ENCODE measurements around the gene SGF29. TPM values are rescaled to one million over a fixed set of nuclear protein-coding genes. Genes with fewer than 3 reads are reported as not detected.
A peak's percentile ranks its signal among the peaks of the same experiment; 100 is the strongest.
"Not testable (repeated sequence)": the region's sequence is repeated elsewhere in the genome, so short reads cannot be mapped to it uniquely, and the experiment has no call there.

SGF29 gene
- total and polyA plus RNA-seq, 9 donors = 28.5 to 59.8 (median 42.5) TPM

DNA sequence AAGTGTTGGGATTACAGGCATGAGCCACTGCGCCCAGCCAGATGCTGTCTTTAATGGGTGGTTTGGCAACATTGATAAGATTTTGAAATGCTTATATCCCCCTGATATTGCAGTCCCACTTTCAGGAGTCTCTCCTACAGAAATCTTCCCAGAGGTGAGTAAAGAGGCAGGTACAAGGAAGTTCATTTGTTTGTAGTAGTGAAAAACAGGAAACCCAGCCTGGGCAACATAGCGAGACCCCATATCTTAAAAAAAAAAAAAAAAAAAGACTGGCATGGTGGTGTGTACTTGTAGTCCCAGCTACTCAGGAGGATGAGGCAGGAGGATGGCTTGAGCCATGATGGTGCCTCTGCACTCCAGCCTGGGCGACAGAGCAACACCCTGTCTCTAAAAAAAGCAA, 8.7 kb upstream of the SGF29 start:
- TF ChIP-seq, protein P1, sequence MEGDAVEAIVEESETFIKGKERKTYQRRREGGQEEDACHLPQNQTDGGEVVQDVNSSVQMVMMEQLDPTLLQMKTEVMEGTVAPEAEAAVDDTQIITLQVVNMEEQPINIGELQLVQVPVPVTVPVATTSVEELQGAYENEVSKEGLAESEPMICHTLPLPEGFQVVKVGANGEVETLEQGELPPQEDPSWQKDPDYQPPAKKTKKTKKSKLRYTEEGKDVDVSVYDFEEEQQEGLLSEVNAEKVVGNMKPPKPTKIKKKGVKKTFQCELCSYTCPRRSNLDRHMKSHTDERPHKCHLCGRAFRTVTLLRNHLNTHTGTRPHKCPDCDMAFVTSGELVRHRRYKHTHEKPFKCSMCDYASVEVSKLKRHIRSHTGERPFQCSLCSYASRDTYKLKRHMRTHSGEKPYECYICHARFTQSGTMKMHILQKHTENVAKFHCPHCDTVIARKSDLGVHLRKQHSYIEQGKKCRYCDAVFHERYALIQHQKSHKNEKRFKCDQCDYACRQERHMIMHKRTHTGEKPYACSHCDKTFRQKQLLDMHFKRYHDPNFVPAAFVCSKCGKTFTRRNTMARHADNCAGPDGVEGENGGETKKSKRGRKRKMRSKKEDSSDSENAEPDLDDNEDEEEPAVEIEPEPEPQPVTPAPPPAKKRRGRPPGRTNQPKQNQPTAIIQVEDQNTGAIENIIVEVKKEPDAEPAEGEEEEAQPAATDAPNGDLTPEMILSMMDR (IDR thresholded peaks at IDR 0.05) = no peak
- no peak for TF ChIP-seq EP300 (IDR thresholded peaks at IDR 0.05)
- TF ChIP-seq POLR2A (IDR thresholded peaks at IDR 0.05) = no peak
- H3K27ac ChIP-seq = no peak overlapping the region
- H3K36me3 ChIP-seq = no peaks in the 10 kb centered on the region
- no peaks in the 10 kb centered on the region for H3K9me3 ChIP-seq
- H3K27me3 ChIP-seq = no peaks in the 10 kb centered on the region
- H3K4me1 ChIP-seq (ENCODE audit: insufficient read depth) = no peaks in the 10 kb centered on the region
- DNase-seq = no peak
- no peak overlapping the region for H3K4me3 ChIP-seq
- WGBS, 3 donors = 84 to 89% (median 86%) methylated on average over 3 of the region's 3 CpGs
- intact Hi-C loops (cut with DNase I) = loop anchor here in 2 of 4 donors (10.0 kb wide), 1 partner anchor 50 kb away; the partner anchor contains the start of genes APOBR (in 2 of the 2) and CLN3 (in 2 of the 2)

DNA sequence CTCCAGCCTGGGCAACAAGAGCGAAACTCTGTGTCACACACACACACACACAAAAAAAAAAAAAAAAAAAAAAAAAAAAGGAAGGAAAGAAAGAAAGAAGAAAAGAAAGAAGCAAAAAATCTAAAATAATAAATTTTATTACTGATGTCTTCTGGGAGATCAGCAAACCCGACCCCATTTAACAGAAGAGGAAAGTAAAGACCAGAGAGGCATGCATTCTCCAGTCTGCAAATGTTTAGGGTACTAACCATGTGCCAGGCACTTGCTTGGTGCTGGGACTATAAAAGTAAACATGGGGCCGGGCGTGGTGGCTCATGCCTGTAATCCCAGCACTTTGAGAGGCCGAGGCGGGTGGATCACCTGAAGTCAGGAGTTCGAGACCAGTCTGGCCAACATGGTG, 7.8 kb upstream of the SGF29 start:
- not testable (repeated sequence) for H3K27me3 ChIP-seq; H3K9me3 ChIP-seq; H3K4me3 ChIP-seq; H3K4me1 ChIP-seq (ENCODE audit: insufficient read depth); H3K36me3 ChIP-seq; DNase-seq; H3K27ac ChIP-seq
- intact Hi-C loops (cut with DNase I) = loop anchor here in 2 of 4 donors (10.0 kb wide), 1 partner anchor 51 kb away; the partner anchor contains the start of genes APOBR (in 2 of the 2) and CLN3 (in 2 of the 2)
- WGBS, 3 donors = 88 to 95% (median 90%) methylated on average over 7 of the region's 7 CpGs

DNA sequence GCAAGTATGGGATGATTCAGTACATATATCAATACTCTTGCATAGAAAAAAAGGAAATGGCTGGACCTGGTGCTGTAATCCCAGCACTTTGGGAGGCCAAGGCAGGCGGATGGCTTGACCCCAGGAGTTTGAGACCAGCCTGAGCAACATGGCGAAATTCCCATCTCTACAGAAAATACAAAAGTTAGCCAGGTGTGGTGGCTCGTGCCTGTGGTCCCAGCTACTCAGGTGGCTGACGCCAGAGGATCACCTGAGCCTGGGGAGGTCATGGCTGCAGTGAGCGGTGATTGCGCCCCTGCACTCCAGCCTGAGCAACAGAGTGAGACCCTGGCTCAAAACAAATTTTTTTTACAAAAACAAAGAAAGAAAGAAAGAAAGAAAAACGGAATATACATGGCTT, 7.1 kb upstream of the SGF29 start:
- Histone ChIP-seq H3K4me1 (ENCODE audit: insufficient read depth) (no peaks in the 10 kb centered on the region), H3K27ac (no peak overlapping the region), H3K27me3 (no peaks in the 10 kb centered on the region), H3K9me3 (no peaks in the 10 kb centered on the region), H3K36me3 (no peaks in the 10 kb centered on the region), H3K4me3 (no peak overlapping the region)
- TF ChIP-seq POLR2A (IDR thresholded peaks at IDR 0.05) (no peak), EP300 (IDR thresholded peaks at IDR 0.05) (no peak)
- TF ChIP-seq, protein P1 (IDR thresholded peaks at IDR 0.05) = no peak
- 75 to 89% (median 76%) methylated on average over 7 of the region's 7 CpGs for WGBS, 3 donors
- no peak for DNase-seq
- intact Hi-C loops (cut with DNase I) = loop anchor here in 2 of 4 donors (10.0 kb wide), 1 partner anchor 52 kb away; the partner anchor contains the start of genes APOBR (in 2 of the 2) and CLN3 (in 2 of the 2)

DNA sequence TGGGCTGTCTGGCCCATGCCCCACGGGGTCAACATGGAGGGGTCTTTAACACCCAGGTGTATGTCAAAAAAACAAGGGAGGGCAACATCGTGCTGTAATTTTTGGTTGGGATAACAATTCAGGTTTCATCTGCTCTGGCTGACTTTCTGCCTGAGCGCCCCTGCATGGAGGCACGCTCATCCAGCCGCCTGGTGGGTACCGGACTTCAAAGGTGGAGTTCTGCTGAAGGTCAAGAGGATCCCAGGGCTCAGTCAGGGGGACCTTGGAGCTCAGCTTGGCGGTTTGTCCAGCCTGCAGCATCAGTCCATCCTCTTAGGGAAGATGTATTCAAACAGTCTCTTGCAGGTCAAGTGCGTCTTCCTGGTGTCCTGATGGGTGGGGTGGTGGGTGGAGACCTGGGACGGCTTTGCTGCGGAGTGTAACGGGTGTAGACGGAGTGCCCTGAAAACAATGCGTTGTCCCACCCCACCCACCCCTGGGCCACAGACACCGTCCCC, 5.4 kb upstream of the SGF29 start:
- Histone ChIP-seq H3K4me1 (ENCODE audit: insufficient read depth) (no peaks in the 10 kb centered on the region), H3K27ac (no peak overlapping the region), H3K4me3 (no peak overlapping the region), H3K36me3 (no peaks in the 10 kb centered on the region), H3K9me3 (no peaks in the 10 kb centered on the region), H3K27me3 (no peaks in the 10 kb centered on the region)
- 65 to 71% (median 70%) methylated on average over 14 of the region's 14 CpGs for whole genome bisulfite sequencing, 3 donors
- intact Hi-C loops (cut with DNase I) = loop anchor here in 2 of 4 donors (10.0 kb wide), 1 partner anchor 54 kb away; the partner anchor contains the start of genes APOBR (in 2 of the 2) and CLN3 (in 2 of the 2)
- no peak for DNase-seq
- TF ChIP-seq EP300 (IDR thresholded peaks at IDR 0.05) = no peak
- TF ChIP-seq, protein P1 (IDR thresholded peaks at IDR 0.05) = no peak
- TF ChIP-seq POLR2A (IDR thresholded peaks at IDR 0.05) = no peak

DNA sequence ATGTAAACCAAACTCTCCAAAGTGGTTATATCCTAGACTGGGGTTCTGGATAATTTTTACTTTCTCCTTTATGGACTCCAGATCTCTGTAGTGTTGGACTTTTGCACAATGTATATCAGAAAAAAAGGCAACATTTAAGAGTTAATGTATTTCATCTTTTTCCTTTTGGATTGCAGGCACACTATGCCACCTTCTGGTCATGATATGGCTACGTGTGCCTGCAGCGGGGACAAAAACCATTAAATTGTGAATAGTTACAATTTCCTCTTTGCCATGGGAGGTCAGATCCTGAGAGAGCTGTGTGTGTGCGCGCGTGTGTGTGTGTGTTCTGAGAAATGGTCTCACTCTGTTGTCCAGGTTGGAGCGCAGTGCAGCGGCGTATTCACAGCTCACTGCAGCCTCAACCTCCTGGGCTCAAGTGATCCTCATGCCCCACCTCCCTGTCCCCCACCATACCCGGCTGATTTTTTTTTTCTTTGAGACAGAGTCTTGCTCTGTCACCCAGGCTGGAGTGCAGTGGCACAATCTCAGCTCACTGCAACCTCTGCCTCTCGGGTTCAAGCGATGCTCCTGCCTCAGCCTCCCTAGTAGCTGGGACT, 4.3 kb upstream of the SGF29 start:
- H3K36me3 ChIP-seq = no peaks in the 10 kb centered on the region
- H3K27ac ChIP-seq = no peak overlapping the region
- no peaks in the 10 kb centered on the region for H3K9me3 ChIP-seq
- H3K4me3 ChIP-seq = no peak overlapping the region
- DNase-seq = no peak
- WGBS, 3 donors = 37 to 39% (median 37%) methylated on average over 11 of the region's 11 CpGs
- H3K4me1 ChIP-seq (ENCODE audit: insufficient read depth) = no peaks in the 10 kb centered on the region
- intact Hi-C loops (cut with DNase I) = loop anchor here in 2 of 4 donors (10.0 kb wide), 1 partner anchor 55 kb away; the partner anchor contains the start of genes APOBR (in 2 of the 2) and CLN3 (in 2 of the 2)
- no peaks in the 10 kb centered on the region for H3K27me3 ChIP-seq
- TF ChIP-seq POLR2A (IDR thresholded peaks at IDR 0.05) = no peak
- TF ChIP-seq, protein P1 (IDR thresholded peaks at IDR 0.05) = peak in 2 of 3 donors; percentile 46 to 48

Data from ovary (tissue), 9 donors.